Calu3 (cell line): ENCODE results near the gene SNAP25. TPM values are rescaled to one million over a fixed set of nuclear protein-coding genes. Genes with fewer than 3 reads are reported as not detected.

Experiments
- BruUV-seq: library from RNA; stranded (reverse); fragments of 400-500 nt; replicated peaks from 2 replicates; lab custom pipeline; 2021; lab: Mats Ljungman, UMichigan
- CTCF ChIA-PET: fragments of 300-600 bp; sonication (Branson Sonifier 250); formaldehyde crosslinking; loops from one replicate; lab custom pipeline; 2022; ENCODE audit warnings: antibody characterized with exemption; lab: Charles Lee
- DNase-seq: peaks from one replicate; pipeline ENCODE4 v3.0.0; 2022
- H3K27ac Mint-ChIP-seq: one replicate; pipeline ENCODE4 v1.8.0; 2022; ENCODE audit warnings: mixed read lengths; ENCODE audit not compliant: unreplicated experiment
- H3K27me3 Mint-ChIP-seq: one replicate; pipeline ENCODE4 v1.8.0; 2022; ENCODE audit warnings: mixed read lengths; ENCODE audit not compliant: unreplicated experiment
- H3K36me3 Mint-ChIP-seq: one replicate; pipeline ENCODE4 v1.8.0; 2022; ENCODE audit warnings: mild to moderate bottlenecking, moderate library complexity, mixed read lengths; ENCODE audit not compliant: insufficient read depth, unreplicated experiment
- H3K4me1 Mint-ChIP-seq: one replicate; pipeline ENCODE4 v1.8.0; 2022; ENCODE audit warnings: mild to moderate bottlenecking, low read depth, mixed read lengths; ENCODE audit not compliant: unreplicated experiment
- H3K4me3 Mint-ChIP-seq: one replicate; pipeline ENCODE4 v1.8.0; 2022; ENCODE audit warnings: mild to moderate bottlenecking, low read depth, moderate library complexity, mixed read lengths; ENCODE audit not compliant: unreplicated experiment
- H3K9me3 Mint-ChIP-seq: one replicate; pipeline ENCODE4 v1.8.0; 2022; ENCODE audit warnings: low read depth, mixed read lengths; ENCODE audit not compliant: unreplicated experiment
- CTCF ChIP-seq: fragments of 200-600 bp; IDR thresholded peaks from one replicate; pipeline ENCODE4 v1.8.0; 2022; ENCODE audit warnings: antibody characterized with exemption; ENCODE audit not compliant: unreplicated experiment
- intact Hi-C: fragments of 100-400 bp; cut with micrococcal nuclease; formaldehyde crosslinking; loops from one replicate; pipeline ENCODE4 v1.10.0; 2022; ENCODE audit not compliant: unreplicated experiment
- total RNA-seq: library from RNA; stranded (reverse); gene quantifications from 2 replicates; pipeline ENCODE4 v1.2.3, GENCODE V29; 2022

Gene SNAP25
- total RNA-seq, 1 experiment from 2014 or later: 0.73 TPM

DNA sequence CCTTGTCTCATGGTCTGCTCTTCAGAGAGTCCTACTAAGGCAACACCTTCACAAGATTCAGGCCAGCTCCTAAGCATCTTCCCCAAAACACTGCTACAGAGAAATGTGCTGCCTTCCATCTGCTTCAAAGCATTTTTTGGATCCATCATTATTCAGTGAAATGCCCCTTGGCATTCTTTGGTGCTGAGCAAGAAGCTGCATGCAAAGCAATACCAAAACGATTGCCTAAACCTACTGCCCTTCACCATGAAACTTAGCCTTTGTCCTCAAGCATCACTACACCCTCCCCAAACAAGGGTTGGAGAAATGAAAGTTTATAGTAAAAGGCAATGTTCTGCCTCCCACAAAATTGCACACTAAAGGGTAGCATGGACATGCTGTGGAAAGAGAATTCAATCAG, 93.5 kb downstream of the SNAP25 start:
- no peak for DNase-seq
- no peak for TF ChIP-seq CTCF
- Mint-ChIP-seq H3K27ac (no peak overlapping the region), H3K36me3 (no peaks in the 10 kb centered on the region), H3K9me3 (peaks cover 7% of the 10 kb centered on the region), H3K4me1 (peaks cover 8% of the 10 kb centered on the region), H3K4me3 (no peak overlapping the region), H3K27me3 (no peaks in the 10 kb centered on the region)
- intact Hi-C loops: no loop called here
- CTCF ChIA-PET: no interaction called here
- no TSS peak for BruUV-seq

- CTCF ChIA-PET: no interaction called here
- Mint-ChIP-seq H3K27ac (no peak overlapping the region), H3K9me3 (peaks cover 7% of the 10 kb centered on the region), H3K27me3 (no peaks in the 10 kb centered on the region), H3K36me3 (no peaks in the 10 kb centered on the region), H3K4me1 (peaks cover 8% of the 10 kb centered on the region), H3K4me3 (no peak overlapping the region)
- intact Hi-C loops: no loop called here
- no peak for TF ChIP-seq CTCF
- no TSS peak for BruUV-seq
- no peak for DNase-seq
Measured at GRCh38 chr20:10313215-10313614, 94.6 kb downstream of the SNAP25 start.

- no TSS peak for BruUV-seq
- DNase-seq: no peak
- CTCF ChIA-PET: no interaction called here
- TF ChIP-seq CTCF: no peak
- Mint-ChIP-seq H3K4me3 (no peak overlapping the region), H3K4me1 (peaks cover 4% of the 10 kb centered on the region), H3K27ac (no peak overlapping the region), H3K27me3 (no peaks in the 10 kb centered on the region), H3K9me3 (peaks cover 7% of the 10 kb centered on the region), H3K36me3 (no peaks in the 10 kb centered on the region)
- intact Hi-C loops: no loop called here
Measured at GRCh38 chr20:10313701-10314100, 95.1 kb downstream of the SNAP25 start.

DNA sequence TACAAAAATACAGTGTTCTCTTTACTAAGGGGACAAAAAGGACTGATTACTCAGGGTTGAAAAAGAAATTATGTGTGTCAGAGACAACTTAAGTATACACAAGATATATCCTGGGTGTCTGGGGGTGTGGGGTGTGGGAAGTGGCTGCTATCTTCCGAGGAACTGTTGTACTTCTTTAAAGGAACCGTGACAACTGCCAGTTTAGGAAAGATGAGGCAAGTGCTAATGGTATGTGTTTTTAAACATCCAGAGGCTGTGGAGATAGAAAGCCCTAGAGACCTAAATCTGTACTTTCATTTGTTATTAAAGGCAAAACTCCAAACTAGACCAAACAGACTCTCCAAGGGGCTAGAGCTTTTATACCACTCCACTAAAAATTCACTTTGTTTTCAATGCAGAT, 95.6 kb downstream of the SNAP25 start:
- no peaks in the 10 kb centered on the region for H3K4me1 Mint-ChIP-seq
- BruUV-seq: no TSS peak
- H3K36me3 Mint-ChIP-seq: no peaks in the 10 kb centered on the region
- DNase-seq: no peak
- CTCF ChIA-PET: no interaction called here
- H3K9me3 Mint-ChIP-seq: peaks cover 7% of the 10 kb centered on the region
- no peak for TF ChIP-seq CTCF
- H3K4me3 Mint-ChIP-seq: no peak overlapping the region
- H3K27ac Mint-ChIP-seq: no peak overlapping the region
- H3K27me3 Mint-ChIP-seq: peaks cover 1% of the 10 kb centered on the region
- intact Hi-C loops: no loop called here
